GM23338 (cell line): ENCODE measurements around the gene CD300C. TPM values are rescaled to one million over a fixed set of nuclear protein-coding genes. Genes with fewer than 3 reads are reported as not detected.

ENCODE experiments used
- ATAC-seq: fragments of 200-7000 bp; cut with Tn5 transposase; 3 replicates; pipeline ENCODE4 v1.9.1; 2020
- DNase-seq: peaks from one replicate; pipeline ENCODE4 v3.0.0-alpha.2; 2015; ENCODE audit warnings: low spot score
- H2AFZ ChIP-seq: fragments of 200-600 bp; sonication (generic); 2 replicates; pipeline ENCODE4 v1.8.0; 2016; ENCODE audit warnings: antibody characterized with exemption, mild to moderate bottlenecking, moderate library complexity
- H3F3A ChIP-seq: fragments of 200-600 bp; sonication (generic); replicated peaks from 2 replicates; pipeline ENCODE4 v1.8.0; 2017; ENCODE audit warnings: antibody characterized with exemption, mixed run types, low read depth
- H3K27ac ChIP-seq: fragments of 200-600 bp; sonication (generic); 2 replicates; pipeline ENCODE4 v1.6.1; 2016; ENCODE audit warnings: low read depth
- H3K27me3 ChIP-seq: fragments of 200-600 bp; sonication (generic); 2 replicates; pipeline ENCODE4 v1.8.0; 2016; ENCODE audit warnings: mild to moderate bottlenecking, mixed run types, moderate library complexity; ENCODE audit not compliant: insufficient read depth
- H3K36me3 ChIP-seq: fragments of 200-600 bp; sonication (generic); 2 replicates; pipeline ENCODE4 v1.8.0; 2016; ENCODE audit warnings: mild to moderate bottlenecking; ENCODE audit not compliant: insufficient read depth
- H3K4me1 ChIP-seq: fragments of 200-600 bp; sonication (generic); 2 replicates; pipeline ENCODE4 v1.8.0; 2016; ENCODE audit warnings: mild to moderate bottlenecking, moderate library complexity; ENCODE audit not compliant: insufficient read depth
- H3K4me2 ChIP-seq: fragments of 200-600 bp; sonication (generic); 2 replicates; pipeline ENCODE4 v1.7.1; 2017; ENCODE audit warnings: mixed run types
- H3K4me3 ChIP-seq: fragments of 200-600 bp; sonication (generic); 2 replicates; pipeline ENCODE4 v1.6.1; 2016; ENCODE audit warnings: mixed run types
- H3K79me2 ChIP-seq: fragments of 200-600 bp; sonication (generic); replicated peaks from 2 replicates; pipeline ENCODE4 v1.8.0; 2017; ENCODE audit warnings: mild to moderate bottlenecking; ENCODE audit not compliant: insufficient read depth
- H3K9me2 ChIP-seq: fragments of 200-600 bp; sonication (generic); 2 replicates; pipeline ENCODE4 v1.8.0; 2017; ENCODE audit not compliant: insufficient read depth
- H4K20me1 ChIP-seq: fragments of 200-600 bp; sonication (generic); replicated peaks from 2 replicates; pipeline ENCODE4 v1.8.0; 2017; ENCODE audit warnings: mild to moderate bottlenecking; ENCODE audit not compliant: insufficient read depth
- H3K27ac Mint-ChIP-seq: 2 replicates; pipeline ENCODE4 v1.8.0; 2020; ENCODE audit warnings: inconsistent platforms, mild to moderate bottlenecking, moderate library complexity, mixed read lengths
- H3K27me3 Mint-ChIP-seq: 3 replicates; pipeline ENCODE4 v1.8.0; 2022; ENCODE audit warnings: low read depth, mild to moderate bottlenecking, moderate library complexity, mixed read lengths, inconsistent platforms; ENCODE audit not compliant: insufficient read depth, poor library complexity
- H3K36me3 Mint-ChIP-seq: 3 replicates; pipeline ENCODE4 v1.8.0; 2021; ENCODE audit warnings: low read depth, mild to moderate bottlenecking, inconsistent platforms, moderate library complexity, mixed read lengths
- H3K4me1 Mint-ChIP-seq: 3 replicates; pipeline ENCODE4 v1.8.0; 2020; ENCODE audit warnings: mild to moderate bottlenecking, inconsistent platforms, mixed read lengths
- H3K4me3 Mint-ChIP-seq: 3 replicates; pipeline ENCODE4 v1.8.0; 2021; ENCODE audit warnings: moderate library complexity, mild to moderate bottlenecking, inconsistent platforms, mixed read lengths
- H3K9me3 Mint-ChIP-seq: 3 replicates; pipeline ENCODE4 v1.8.0; 2020; ENCODE audit warnings: moderate library complexity, mild to moderate bottlenecking, inconsistent platforms, mixed read lengths
- CREB1 ChIP-seq: fragments of 250-450 bp; sonication (Bioruptor Pico); IDR thresholded peaks from 2 replicates; pipeline ENCODE4 v1.5.0; 2020; ENCODE audit warnings: low read depth, mild to moderate bottlenecking, moderate library complexity
- EZH2 ChIP-seq: fragments of 200-600 bp; sonication (generic); IDR thresholded peaks from one replicate; pipeline ENCODE4 v1.8.0; 2017; ENCODE audit warnings: antibody characterized with exemption, mild to moderate bottlenecking, low read depth; ENCODE audit not compliant: unreplicated experiment
- EZH2phosphoT487 ChIP-seq: fragments of 200-600 bp; sonication (generic); IDR thresholded peaks from one replicate; pipeline ENCODE4 v1.8.1; 2018; ENCODE audit warnings: antibody characterized with exemption; ENCODE audit not compliant: unreplicated experiment
- JUNB ChIP-seq: IDR thresholded peaks from one replicate; pipeline ENCODE4 v1.6.1; 2016; ENCODE audit warnings: antibody characterized with exemption; ENCODE audit not compliant: unreplicated experiment
- NANOG ChIP-seq: IDR thresholded peaks from 2 replicates; pipeline ENCODE4 v1.6.1; 2016; ENCODE audit warnings: antibody characterized with exemption, borderline replicate concordance
- POLR2AphosphoS5 ChIP-seq: IDR thresholded peaks from 2 replicates; pipeline ENCODE4 v1.6.1; 2016; ENCODE audit warnings: antibody characterized with exemption, low read depth
- STAT1 ChIP-seq: IDR thresholded peaks from one replicate; pipeline ENCODE4 v1.6.1; 2016; ENCODE audit warnings: antibody characterized with exemption; ENCODE audit not compliant: unreplicated experiment
- ZNF114 ChIP-seq: fragments of 250-450 bp; sonication (Bioruptor Pico); IDR thresholded peaks from 2 replicates; pipeline ENCODE4 v1.5.0; 2020; ENCODE audit warnings: mild to moderate bottlenecking, moderate library complexity
- ZNF331 ChIP-seq: fragments of 250-450 bp; sonication (Bioruptor Pico); IDR thresholded peaks from 2 replicates; pipeline ENCODE4 v1.5.0; 2020; ENCODE audit warnings: low read depth, mild to moderate bottlenecking, moderate library complexity
- polyA plus RNA-seq: library from polyadenylated mRNA; unstranded; fragments of >200 nt; fragmentation: Nextera tagmentation; extraction: Ambion mirVana; gene quantifications from 2 replicates; pipeline ENCODE4 v1.2.1, GENCODE V29; 2016
- total RNA-seq: library from RNA; depleted of rRNA; stranded (reverse); fragments of >200 nt; shearing (Covaris generic); gene quantifications from 2 replicates; pipeline ENCODE4 v1.2.3, GENCODE V29; 2014
- TF ChIP-seq, protein P1 (sequence below): IDR thresholded peaks from one replicate; pipeline ENCODE4 v1.6.1; 2018; ENCODE audit warnings: antibody characterized with exemption; ENCODE audit not compliant: unreplicated experiment
- TF ChIP-seq, protein P2 (sequence below): IDR thresholded peaks from 2 replicates; pipeline ENCODE4 v1.6.1; 2016; ENCODE audit warnings: antibody characterized with exemption
- TF ChIP-seq, protein P3 (sequence below), 2 experiments: fragments of 200-600 bp in 1 of 2; sonication (generic) in 1 of 2; conservative IDR thresholded peaks; 2 replicates each; pipeline versions ENCODE4 v1.5.1 to v1.6.1; 2016 to 2017; ENCODE audit warnings: antibody characterized with exemption in 2 of 2, low read depth in 2 of 2, mild to moderate bottlenecking in 2 of 2, moderate library complexity in 1 of 2

CD300C gene
- total and polyA plus RNA-seq, 2 experiments from 2014 or later, result not detected

DNA sequence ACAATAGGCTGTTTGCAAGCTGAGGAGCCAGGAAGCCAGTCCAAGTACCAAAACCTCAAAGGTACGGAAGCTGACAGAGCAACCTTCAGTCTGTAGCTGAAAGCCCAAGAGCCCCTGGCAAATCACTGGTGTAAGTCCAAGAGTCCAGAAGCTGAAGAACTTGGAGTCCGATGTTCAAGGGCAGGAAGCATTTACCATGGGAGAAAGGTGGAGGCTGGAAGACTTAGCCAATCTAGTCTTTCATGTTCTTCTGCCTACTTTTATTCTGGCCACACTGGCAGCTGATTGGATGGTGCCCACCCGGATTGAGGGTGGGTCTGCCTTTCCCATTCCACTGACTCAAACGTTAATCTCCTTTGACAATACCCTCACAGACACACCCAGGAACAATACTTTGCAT, 30.0 kb downstream of the CD300C start:
- Histone ChIP-seq H3K4me1 (no peaks in the 10 kb centered on the region), H3K27me3 (0 out of 2 replicates have a peak, but pooled peaks cover 3% of the 10 kb centered on the region), H4K20me1 (no peaks in the 10 kb centered on the region), H3K27ac (no peak overlapping the region), H3K9me2 (peaks cover 10% of the 10 kb centered on the region; the same call in 1 of the 2 replicates), H3K36me3 (no peaks in the 10 kb centered on the region), H3K79me2 (no peaks in the 10 kb centered on the region), H3K4me2 (no peak overlapping the region), H2AFZ (no peak overlapping the region), H3F3A (peaks cover 11% of the 10 kb centered on the region), H3K4me3 (no peak overlapping the region)
- H3K4me1 Mint-ChIP-seq, result no peaks in the 10 kb centered on the region
- no peak for ATAC-seq
- H3K4me3 Mint-ChIP-seq, result no peak overlapping the region
- no peak overlapping the region for H3K27ac Mint-ChIP-seq
- H3K36me3 Mint-ChIP-seq, result peaks cover 18% of the 10 kb centered on the region; the same call in 2 of the 3 replicates
- no peak for DNase-seq
- no peak for TF ChIP-seq ZNF331 (CRISPR knock-in tag)
- TF ChIP-seq, protein P1, sequence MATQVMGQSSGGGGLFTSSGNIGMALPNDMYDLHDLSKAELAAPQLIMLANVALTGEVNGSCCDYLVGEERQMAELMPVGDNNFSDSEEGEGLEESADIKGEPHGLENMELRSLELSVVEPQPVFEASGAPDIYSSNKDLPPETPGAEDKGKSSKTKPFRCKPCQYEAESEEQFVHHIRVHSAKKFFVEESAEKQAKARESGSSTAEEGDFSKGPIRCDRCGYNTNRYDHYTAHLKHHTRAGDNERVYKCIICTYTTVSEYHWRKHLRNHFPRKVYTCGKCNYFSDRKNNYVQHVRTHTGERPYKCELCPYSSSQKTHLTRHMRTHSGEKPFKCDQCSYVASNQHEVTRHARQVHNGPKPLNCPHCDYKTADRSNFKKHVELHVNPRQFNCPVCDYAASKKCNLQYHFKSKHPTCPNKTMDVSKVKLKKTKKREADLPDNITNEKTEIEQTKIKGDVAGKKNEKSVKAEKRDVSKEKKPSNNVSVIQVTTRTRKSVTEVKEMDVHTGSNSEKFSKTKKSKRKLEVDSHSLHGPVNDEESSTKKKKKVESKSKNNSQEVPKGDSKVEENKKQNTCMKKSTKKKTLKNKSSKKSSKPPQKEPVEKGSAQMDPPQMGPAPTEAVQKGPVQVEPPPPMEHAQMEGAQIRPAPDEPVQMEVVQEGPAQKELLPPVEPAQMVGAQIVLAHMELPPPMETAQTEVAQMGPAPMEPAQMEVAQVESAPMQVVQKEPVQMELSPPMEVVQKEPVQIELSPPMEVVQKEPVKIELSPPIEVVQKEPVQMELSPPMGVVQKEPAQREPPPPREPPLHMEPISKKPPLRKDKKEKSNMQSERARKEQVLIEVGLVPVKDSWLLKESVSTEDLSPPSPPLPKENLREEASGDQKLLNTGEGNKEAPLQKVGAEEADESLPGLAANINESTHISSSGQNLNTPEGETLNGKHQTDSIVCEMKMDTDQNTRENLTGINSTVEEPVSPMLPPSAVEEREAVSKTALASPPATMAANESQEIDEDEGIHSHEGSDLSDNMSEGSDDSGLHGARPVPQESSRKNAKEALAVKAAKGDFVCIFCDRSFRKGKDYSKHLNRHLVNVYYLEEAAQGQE, result no peak
- no peak for TF ChIP-seq EZH2
- H3K27me3 Mint-ChIP-seq, result peaks cover 17% of the 10 kb centered on the region
- H3K9me3 Mint-ChIP-seq, result peaks cover 45% of the 10 kb centered on the region

DNA sequence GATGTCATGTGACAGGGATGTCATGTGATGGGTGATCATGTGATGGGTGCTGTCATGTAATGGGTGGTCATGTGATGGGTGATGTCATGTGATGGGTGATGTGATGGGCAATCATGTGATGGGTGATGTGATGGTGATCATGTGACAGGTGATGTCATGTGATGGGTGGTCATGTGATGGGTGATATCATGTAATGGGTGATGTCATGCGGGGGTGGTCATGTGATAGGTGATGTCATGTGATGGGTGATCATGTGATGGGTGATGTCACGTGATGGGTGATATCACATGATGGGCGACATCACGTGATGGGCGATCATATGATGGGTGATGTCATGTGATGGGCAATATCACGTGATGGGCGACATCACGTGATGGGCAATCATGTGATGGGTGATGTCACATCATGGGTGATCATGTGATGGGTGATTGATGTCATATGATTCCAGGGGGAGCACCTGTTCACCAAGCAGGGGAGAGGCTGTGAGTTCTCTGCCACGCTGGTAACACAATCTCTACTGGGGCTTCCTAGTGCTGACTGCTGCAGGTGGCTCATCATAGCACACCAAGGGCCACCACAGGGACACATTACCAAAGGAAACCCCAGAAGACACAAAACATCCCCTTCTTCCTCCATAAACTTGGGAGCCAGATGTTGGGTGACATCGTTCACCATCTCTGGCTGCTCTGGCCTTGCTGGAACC, 31.1 kb downstream of the CD300C start:
- Histone ChIP-seq H3K79me2 (no peaks in the 10 kb centered on the region), H3K27ac (no peak overlapping the region), H3K4me2 (no peak overlapping the region), H3K9me2 (peaks cover 10% of the 10 kb centered on the region; the same call in 1 of the 2 replicates), H2AFZ (no peak overlapping the region), H4K20me1 (no peaks in the 10 kb centered on the region), H3K4me1 (no peaks in the 10 kb centered on the region), H3K4me3 (no peak overlapping the region), H3F3A (peaks cover 11% of the 10 kb centered on the region), H3K27me3 (0 out of 2 replicates have a peak, but pooled peaks cover 3% of the 10 kb centered on the region), H3K36me3 (no peaks in the 10 kb centered on the region)
- peaks cover 15% of the 10 kb centered on the region for H3K27me3 Mint-ChIP-seq
- peak overlapping the region; percentile 82 for H3K27ac Mint-ChIP-seq
- DNase-seq (no peak), ATAC-seq (no peak)
- no peaks in the 10 kb centered on the region for H3K4me1 Mint-ChIP-seq
- H3K9me3 Mint-ChIP-seq, result peaks cover 43% of the 10 kb centered on the region
- H3K36me3 Mint-ChIP-seq, result peaks cover 18% of the 10 kb centered on the region; the same call in 2 of the 3 replicates
- H3K4me3 Mint-ChIP-seq, result peak overlapping the region; percentile 3; the same call in 1 of the 3 replicates
- TF ChIP-seq, protein P2, sequence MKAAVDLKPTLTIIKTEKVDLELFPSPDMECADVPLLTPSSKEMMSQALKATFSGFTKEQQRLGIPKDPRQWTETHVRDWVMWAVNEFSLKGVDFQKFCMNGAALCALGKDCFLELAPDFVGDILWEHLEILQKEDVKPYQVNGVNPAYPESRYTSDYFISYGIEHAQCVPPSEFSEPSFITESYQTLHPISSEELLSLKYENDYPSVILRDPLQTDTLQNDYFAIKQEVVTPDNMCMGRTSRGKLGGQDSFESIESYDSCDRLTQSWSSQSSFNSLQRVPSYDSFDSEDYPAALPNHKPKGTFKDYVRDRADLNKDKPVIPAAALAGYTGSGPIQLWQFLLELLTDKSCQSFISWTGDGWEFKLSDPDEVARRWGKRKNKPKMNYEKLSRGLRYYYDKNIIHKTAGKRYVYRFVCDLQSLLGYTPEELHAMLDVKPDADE, result no peak
- TF ChIP-seq ZNF331 (CRISPR knock-in tag) (no peak), JUNB (no peak), EZH2 (no peak), STAT1 (no peak), ZNF114 (no peak), EZH2phosphoT487 (no peak), CREB1 (CRISPR knock-in tag) (no peak), POLR2AphosphoS5 (no peak), NANOG (no peak)
- TF ChIP-seq, protein P3, sequence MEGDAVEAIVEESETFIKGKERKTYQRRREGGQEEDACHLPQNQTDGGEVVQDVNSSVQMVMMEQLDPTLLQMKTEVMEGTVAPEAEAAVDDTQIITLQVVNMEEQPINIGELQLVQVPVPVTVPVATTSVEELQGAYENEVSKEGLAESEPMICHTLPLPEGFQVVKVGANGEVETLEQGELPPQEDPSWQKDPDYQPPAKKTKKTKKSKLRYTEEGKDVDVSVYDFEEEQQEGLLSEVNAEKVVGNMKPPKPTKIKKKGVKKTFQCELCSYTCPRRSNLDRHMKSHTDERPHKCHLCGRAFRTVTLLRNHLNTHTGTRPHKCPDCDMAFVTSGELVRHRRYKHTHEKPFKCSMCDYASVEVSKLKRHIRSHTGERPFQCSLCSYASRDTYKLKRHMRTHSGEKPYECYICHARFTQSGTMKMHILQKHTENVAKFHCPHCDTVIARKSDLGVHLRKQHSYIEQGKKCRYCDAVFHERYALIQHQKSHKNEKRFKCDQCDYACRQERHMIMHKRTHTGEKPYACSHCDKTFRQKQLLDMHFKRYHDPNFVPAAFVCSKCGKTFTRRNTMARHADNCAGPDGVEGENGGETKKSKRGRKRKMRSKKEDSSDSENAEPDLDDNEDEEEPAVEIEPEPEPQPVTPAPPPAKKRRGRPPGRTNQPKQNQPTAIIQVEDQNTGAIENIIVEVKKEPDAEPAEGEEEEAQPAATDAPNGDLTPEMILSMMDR (conservative IDR thresholded peaks at IDR 0.05; ENCODE audit: low read depth in 2 of 2), result no peak
- TF ChIP-seq, protein P1, result no peak
